ENCODE measurements around the gene ZNF646.

Gene ZNF646

DNA sequence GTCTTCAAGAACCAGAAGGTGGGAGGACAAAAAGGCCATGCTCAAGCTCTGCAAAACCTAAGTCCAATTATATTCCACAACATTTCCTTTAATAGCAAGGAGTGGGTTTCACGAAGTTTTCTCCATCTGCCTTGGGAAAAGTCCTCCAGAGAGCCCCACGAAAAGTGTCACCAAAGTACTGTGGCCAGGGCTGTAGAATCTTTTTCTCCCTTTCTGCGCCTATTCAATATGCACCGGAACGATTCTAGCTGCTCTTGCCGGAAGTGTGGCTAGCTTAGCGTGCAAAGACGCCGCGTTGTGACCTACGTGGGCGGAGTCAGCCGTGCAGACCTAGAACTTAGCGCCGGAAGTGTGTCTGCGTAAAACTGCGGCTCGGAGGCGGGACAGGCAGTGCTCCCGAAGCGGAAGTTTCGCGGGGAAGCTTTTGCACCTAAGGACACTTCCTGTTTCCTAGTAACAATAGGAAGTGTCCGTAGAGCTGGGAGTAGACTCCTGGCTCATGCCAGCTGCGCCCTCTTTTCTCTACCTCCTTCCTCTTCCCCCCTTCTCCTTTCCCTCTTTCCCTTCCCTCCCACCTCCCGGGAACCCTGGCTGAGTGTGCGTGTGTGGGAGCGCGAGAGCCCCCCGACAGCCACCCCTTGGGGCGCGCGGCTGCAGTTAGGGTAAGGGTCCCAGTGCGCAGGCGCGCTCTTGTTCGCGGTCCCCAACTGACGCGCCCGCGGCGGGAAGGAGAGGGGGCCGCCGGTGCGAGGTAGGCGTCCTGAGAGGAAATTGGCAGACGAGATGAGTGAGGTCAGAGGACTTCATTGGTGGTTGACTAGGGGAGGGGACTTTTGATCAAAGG, at the start of gene ZNF646, which contains the start of gene ZNF668:
Gene ZNF646, plus strand, starts transcription at position 453 of the 844 bp plus-strand sequence. CDS start 1,903 bp downstream, outside the sequence.
Gene ZNF668, minus strand, starts transcription at position 271 of the 844 bp plus-strand sequence. CDS start 9,781 bp downstream, outside the sequence.
- DNase-seq (ENCODE audit: low spot score) = peak; percentile 99

GRCh38 chr16:31025339-31025738, 48.9 kb upstream of the ZNF646 start:
- DNase-seq (ENCODE audit: low spot score) = no peak

DNA sequence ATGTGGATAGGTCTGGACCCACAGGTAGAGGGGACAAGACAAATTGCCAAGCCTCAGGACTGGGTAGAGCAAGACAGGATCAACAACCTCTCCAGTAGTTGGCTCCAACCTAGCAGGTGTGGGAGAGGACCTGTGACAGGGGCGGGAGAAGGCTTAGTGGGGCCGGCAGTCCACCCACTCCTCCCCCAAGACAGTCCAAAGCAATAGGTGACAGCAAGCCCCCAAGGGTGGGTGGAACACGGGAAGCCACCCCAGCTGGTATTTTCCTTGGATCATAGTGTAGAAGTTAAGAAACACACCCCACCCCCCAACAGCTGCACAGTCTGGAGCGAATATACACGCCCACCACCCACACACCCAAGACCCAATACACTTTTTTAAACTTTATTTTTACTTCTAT, 45.0 kb upstream of the ZNF646 start:
- DNase-seq (ENCODE audit: low spot score) = no peak

DNA sequence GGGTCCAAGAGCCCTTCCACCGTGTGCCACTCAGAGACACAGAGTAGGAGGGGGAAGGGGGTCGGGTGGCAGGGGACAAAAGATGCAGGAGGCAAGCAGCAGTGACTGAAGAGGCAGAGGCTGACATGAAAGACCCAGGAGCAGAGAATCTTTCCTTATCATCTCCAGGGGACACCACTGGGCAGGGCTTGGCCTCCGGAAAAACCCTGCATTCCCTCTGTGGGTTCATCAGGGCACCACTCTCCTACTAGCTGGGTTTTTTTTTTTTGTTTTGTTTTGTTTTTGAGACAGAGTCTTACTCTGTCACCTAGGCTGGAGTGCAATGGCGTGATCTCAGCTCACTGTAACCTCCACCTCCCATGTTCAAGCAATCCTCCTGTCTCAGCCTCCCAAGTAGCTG, 42.9 kb upstream of the ZNF646 start:
- no peak for DNase-seq (ENCODE audit: low spot score)

DNA sequence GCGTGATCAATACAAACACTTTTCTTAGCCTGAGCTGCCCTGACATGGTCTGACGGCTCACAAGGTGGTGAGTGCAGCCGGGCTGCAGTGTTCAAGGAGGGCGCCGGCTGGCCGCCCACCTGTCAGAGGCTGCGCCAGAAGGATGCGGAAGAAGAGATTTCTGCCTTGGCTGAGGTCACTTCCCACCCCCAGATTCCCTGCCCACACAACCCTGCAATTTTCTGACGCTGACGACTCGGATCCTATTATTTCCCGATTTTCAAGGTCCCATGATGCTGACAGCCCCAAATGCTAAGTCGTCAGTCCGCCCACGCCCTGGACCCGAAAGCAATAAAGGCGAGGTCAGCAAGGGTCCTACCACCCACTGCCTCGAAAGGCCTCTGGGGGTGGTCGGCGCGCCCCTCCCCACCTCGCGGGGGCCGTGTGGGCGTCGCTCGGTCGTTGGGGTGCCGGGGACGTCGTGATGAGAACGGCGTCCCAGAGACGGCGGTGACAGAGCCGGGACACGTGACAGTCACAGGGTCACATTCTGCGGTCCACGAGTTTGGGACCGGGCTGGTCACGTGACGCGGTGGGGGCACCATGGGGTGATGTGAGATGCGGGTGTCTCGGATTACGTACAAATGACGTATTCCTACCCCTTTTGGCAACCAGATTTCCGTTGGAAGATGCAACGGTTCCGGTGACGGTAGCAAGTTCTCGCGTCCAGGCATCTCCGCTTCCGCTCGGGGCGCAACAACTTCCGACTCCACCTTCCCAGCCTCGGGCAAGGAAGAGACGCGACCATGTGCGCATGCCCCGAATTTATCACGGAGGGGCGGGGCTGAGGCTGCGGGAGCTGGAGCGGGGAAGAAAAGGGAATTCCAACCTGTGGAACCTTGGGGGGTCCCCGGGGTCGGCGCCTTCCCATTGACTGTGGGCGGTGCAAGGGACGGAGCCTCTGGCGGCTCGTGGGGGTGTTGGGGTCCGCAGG, 41.2 kb upstream of the ZNF646 start, which contains the start of gene STX4:
Gene STX4, plus strand, starts transcription at position 823 of the 973 bp plus-strand sequence. CDS start 248 bp downstream, outside the sequence.
- peak; percentile 96 for DNase-seq (ENCODE audit: low spot score)

DNA sequence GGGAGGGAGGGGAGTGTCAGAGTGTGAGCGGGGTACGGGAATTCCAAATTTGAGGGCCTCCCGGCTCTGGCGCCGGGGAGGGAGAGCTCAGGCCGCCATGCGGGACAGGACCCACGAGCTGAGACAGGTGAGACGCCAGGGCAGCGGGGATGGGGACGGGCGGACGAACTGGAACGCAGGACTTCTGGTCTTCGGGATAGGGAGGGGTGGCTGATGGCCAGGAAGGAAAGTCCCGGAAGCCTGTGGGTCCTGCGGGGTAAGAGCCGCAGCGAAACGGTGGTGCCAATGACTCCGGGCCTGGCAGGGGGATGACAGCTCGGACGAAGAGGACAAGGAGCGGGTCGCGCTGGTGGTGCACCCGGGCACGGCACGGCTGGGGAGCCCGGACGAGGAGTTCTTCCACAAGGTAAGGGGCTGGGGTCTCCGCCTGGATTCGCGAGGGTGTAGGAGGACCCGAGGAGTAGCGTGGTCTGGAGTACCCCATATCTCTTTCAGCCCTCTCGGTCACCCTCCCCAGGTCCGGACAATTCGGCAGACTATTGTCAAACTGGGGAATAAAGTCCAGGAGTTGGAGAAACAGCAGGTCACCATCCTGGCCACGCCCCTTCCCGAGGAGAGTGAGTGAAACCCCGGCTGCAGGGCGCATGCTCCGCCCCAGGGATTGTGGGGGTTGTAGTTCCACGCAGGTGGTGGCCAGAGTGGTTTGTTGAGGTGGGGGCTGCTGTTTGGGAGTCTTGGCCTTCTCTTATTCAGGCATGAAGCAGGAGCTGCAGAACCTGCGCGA, 40.3 kb upstream of the ZNF646 start:
- DNase-seq (ENCODE audit: low spot score) = peak; percentile 82

GRCh38 chr16:31036691-31037090, 37.5 kb upstream of the ZNF646 start:
- no peak for DNase-seq (ENCODE audit: low spot score)

DNA sequence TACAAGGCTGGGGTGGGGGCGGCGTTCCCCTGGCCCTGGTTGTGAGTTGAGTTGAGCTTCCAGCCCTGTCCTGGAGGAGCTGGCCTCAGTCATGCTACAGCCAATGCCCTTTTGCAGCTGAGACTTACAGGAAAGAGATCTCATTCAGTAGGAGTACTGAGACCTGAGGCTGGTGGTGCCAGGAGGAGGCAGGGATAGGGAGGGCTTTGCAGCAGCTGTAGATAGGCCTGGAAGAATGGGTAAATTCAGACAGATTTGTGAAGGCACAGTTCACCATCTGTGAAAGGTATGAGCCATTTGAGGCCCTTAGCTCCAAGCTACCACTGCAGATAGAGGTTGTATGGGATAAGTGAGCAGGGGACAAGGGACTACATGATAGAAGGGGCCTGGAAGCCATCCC, 35.2 kb upstream of the ZNF646 start:
- DNase-seq (ENCODE audit: low spot score) = no peak

DNA sequence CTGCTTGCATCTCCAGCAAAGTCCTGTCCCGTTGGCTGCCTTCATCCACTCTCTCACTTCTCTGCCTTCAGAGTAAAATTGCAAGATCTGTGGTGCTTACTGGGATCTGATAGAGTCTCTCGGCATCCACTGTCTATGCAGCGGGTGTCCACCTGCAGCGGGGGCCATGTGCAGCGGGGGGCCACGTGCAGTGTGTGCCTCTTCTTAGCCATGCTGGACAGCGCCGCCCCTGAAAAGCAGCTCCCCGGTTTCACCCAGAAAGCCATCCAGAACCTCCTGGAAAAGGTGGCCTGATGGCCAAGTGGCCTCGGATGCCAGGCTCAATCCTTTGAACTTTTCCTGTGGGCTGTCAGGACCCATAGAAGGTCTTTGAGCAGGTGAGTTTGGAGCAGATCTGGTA, 31.4 kb upstream of the ZNF646 start:
- no peak for DNase-seq (ENCODE audit: low spot score)

DNA sequence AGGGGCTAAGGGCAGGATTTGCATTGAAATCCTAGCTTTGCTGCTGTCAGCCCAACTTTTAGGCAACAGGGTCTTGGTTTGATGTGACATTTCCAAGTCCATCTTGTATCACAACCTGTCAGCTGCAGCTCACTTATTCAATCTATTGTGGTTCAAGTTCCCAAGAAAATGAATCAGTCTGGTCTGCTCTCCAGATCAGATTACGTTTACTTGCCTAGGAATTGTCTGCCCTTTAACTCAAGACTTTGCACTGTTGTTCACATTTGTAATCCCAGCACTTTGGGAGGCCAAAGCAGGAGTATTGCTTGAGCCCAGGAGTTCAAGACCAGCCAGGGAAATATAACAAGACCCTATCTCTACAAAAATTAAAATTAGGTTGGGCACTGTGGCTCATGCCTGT, 30.9 kb upstream of the ZNF646 start:
- no peak for DNase-seq (ENCODE audit: low spot score)

DNA sequence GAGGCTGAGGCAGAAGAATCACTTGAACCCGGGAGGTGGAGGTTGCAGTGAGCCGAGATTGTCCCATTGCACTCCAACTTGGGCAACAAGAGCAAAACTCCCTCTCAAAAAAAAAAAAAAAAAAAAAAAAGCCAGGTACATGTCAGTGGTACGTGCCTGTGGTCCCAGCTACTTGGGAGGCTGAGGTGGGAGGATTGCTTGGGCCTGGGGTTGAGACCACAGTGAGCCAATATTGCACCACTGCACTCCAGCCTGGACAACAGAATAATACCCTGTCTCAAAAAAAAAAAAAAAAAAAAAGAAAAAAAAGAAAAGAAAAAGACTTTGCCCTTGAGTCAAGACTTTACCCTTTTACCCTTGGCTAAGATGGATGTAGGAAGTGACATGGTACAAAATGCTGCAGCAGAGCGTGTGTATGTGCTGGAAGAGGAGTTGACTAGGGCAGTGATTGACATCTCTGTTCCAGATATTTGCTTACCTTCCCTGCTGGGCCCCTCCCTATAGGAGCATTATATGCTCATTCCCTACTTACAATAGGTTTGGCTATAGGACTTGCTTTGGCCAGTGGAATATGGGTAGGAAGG, 30.2 kb upstream of the ZNF646 start:
- DNase-seq (ENCODE audit: low spot score) = no peak

DNA sequence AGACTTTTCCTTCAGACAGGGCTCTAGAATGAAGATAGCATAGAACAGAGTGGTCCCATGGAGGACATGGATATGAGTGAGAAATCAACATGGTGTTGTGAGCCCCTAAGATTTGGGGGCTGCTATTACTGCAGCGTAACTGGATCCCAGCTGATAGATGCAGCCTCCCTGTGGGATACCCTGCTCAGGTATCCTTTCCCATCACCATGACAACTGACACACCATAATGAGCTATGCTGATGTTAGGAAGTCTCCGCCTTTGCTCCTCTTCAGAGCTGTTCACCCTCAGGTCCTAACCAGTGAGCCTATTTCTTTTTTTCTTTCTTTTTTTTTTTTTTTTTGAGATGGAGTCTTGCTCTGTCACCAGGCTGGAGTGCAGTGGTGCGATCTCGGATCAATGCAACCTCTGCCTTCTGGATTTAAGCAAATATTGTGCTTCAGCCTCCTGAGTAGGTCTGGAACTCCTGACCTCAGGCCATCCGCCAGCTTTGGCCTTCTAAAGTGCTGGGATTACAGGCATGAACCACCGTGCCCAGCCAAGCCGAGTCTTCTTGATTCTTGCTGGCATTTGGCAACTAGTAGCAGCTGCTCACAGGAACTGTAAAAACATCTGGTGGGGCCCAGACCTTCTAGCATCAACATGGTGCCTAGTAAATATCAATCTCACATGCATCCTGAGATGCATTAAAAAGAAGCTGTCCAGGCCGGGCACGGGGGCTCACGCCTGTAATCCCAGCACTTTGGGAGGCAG, 23.8 kb upstream of the ZNF646 start:
- no peak for DNase-seq (ENCODE audit: low spot score)

GRCh38 chr16:31052114-31052513, 22.1 kb upstream of the ZNF646 start:
- DNase-seq (ENCODE audit: low spot score) = peak; percentile 86

DNA sequence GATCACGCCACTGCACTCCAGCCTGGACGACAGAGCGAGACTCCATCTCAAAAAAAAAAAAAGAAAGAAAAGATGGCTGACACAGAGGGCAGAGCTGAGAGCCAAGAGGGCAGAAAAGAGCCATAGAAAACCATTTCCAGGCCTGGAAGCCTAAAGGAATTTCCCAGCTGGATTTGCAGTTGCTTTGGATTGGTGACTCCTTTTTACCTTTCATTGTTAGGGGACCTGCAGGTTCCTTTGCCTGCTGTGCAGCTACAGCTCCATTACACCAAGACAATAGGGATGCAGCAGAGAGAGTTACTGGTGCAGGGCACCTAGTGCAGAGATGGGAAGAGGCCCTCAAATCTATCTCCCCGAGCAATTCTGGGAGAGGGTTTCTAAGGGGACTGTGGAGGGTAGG, 18.6 kb upstream of the ZNF646 start:
- DNase-seq (ENCODE audit: low spot score) = no peak

DNA sequence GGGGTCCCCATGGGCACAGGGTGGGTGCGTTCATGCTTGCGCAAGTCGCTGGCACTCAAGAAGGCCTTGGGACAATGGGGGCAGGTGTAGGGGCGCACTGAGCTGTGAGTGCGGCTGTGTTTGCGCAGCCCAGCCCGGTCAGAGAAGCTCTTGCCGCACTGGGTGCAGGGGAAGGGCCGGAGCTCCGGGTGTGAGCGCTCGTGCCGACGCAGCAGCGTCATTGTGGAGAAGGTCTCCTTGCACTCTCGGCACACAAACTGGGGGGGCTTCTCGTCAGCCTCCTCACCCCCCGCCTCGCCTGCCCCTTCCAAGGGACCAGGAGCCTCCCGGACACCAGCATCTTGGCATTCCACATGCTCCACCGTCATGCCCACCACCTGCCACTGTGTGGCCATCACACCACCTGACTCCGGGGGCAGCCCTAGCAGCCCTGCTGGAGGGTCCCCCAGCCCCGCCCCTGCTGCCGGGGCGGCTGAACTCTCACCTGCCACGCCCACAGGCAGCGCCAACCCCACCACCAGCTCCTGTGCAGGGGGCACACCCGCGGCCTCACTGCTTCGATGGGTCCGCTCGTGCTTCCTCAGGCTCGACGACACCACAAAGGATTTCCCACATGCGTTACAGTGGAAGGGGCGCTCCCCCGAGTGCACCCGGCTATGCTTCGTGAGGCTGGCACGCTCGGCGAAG, 13.0 kb upstream of the ZNF646 start:
- no peak for DNase-seq (ENCODE audit: low spot score)

DNA sequence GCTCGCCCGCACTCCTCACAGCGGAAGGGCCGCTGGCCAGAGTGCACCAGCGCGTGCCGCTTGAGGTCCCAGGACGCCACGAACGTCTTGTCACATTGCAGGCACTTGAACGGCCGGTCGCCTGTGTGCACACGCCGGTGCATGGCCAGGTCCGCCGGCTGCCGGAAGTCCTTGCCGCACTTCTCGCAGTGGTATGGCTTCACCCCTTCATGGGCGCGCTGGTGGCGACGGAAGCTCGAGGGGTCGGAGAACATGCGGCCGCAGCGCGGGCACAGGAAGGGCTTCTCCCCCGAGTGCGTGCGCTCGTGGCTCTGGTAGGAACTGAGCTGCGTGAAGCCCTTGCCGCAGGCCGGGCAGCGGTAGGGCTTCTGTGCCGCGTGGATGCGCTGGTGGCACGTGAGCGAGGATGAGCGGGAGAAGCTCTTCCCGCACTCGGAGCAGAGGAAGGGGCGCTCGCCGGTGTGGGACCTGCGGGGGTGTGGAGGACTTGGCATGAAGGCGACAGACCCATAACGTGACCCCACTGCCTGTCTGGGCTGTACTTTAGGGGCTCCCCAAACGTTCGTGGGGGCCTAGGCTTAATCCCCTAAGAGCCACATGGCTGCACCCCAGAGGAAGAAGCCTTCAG, 12.3 kb upstream of the ZNF646 start:
- DNase-seq (ENCODE audit: low spot score) = no peak

DNA sequence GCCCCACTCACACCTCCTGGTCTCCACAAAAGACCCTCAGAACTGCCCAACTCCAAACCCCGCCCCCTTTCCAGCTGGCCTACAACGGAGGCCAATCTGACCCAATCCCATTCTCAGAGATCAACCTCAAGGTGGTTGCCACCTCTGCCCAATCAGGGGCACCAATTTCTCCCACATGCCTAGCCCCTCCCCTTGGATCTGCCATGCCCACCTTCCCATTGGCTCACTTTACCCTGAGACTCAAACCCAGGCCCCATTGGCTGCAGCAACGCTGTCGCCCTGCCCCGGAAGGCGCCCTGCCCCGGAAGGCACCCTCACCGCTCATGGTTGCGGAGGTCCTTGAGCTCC, 10.8 kb upstream of the ZNF646 start:
- no peak for DNase-seq (ENCODE audit: low spot score)

GRCh38 chr16:31063843-31064611, 10.2 kb upstream of the ZNF646 start:
- no peak for DNase-seq (ENCODE audit: low spot score)

All from kidney capillary endothelial cell (primary cell).